Measurements from ENCODE around the gene CSNK2A3. TPM values are rescaled to one million over a fixed set of nuclear protein-coding genes. Genes with fewer than 3 reads are reported as not detected.

The CSNK2A3 gene
- total RNA-seq, 1 experiment from 2014 or later, result 5.0 TPM

DNA sequence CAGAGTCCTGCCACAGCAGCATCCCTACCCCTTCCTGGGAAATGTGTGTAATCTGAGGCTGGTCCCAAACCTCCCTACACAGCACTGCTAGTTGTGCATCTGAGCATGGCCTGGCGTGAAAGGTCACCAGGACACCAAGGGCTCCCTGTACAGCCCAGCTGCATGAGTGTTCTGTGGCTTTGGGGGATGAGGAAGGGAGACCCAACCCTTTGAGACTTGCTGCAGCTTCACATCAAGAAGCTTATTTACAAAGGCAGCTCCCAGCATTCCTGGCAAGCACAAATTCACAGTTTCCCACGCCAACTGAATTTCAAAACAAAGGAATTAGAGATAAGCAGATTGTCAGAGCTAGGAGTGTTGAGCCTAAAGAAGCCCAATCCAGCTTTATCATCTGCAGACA lies 32.2 kb downstream of the CSNK2A3 start:
- DNase-seq, result no peak
- H3K27me3 ChIP-seq, result no peaks in the 10 kb centered on the region

DNA sequence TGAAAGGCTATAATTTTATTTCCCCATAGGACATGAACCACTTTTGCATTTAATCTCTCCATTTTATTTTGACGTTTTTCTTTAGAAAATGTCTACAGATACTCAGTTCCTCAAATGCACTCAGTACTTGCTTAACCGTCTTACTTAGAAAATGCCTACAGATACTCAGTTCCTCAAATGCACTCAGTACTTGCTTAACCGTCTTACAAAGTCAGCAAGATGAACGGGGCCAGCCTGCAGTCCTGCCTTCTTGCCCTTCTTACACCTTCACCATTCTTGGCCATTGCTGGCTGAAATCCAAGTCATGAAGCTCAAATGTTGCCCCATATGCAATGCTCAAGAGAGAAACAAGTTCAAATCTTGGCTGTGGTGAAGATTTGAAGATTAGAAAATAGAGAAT lies 34.1 kb downstream of the CSNK2A3 start:
- H3K27me3 ChIP-seq, result no peaks in the 10 kb centered on the region
- H3K9me3 ChIP-seq, result peaks cover 4% of the 10 kb centered on the region
- H3K4me3 ChIP-seq, result no peak overlapping the region
- peaks cover 3% of the 10 kb centered on the region; the same call in 1 of the 2 replicates for H3K36me3 ChIP-seq
- no peak for DNase-seq

More for the DNA sequence above, 32.2 kb downstream of the CSNK2A3 start:
- Histone ChIP-seq H3K9me3 (peaks cover 6% of the 10 kb centered on the region), H3K36me3 (peaks cover 11% of the 10 kb centered on the region), H3K4me3 (no peak overlapping the region)

DNA sequence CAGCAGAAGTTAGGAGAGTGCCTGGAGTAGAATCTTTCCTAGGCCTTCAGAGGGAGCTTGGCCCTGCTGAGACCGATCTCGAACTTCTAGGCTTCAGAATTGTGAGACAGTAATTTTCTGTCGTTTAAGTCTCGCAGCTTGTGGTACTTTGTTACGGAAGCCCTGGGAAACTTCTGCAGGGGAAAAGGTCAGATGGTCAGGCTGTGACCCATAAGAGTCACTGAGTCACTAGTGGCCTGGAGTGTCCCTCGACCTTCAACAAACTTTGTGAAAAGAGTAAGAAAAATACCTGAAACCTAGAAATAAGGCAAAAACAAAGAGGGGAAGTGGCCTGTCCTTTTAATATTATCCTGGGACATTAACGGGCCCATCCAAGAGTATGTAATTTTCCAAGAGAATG lies 34.6 kb downstream of the CSNK2A3 start:
- H3K4me3 ChIP-seq, result no peak overlapping the region
- no peak for DNase-seq
- no peaks in the 10 kb centered on the region for H3K27me3 ChIP-seq
- no peaks in the 10 kb centered on the region for H3K36me3 ChIP-seq
- no peaks in the 10 kb centered on the region; the same call in 1 of the 2 replicates for H3K9me3 ChIP-seq

DNA sequence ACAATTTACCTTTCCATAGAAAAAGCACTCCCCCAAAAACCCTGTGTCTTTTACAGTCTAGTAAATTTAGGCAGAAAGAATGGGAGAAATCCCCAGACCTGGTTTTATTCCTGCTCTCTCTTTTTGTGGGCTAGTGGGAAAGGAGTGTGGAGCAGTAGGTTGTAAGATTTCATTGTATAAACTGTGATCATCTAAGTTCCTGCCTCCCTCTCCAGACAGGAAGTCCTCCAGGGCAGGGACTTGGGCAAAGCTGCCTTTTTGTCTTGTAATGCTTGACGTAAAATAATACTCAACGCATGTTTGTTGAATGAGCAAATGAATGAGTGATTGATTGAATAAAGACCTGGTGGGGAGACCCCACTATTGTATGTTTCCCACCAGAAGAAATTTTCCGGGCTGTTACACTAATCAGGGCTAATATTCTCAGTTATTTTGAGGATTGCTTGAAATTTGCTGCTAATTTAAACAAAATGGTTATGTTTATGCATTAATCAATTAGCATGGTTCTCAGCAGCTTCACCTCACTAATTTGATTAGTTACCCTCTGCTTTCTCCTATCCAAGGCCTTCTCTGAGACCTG lies 36.3 kb downstream of the CSNK2A3 start:
- H3K9me3 ChIP-seq, result no peaks in the 10 kb centered on the region
- H3K4me3 ChIP-seq, result no peak overlapping the region
- H3K27me3 ChIP-seq, result no peaks in the 10 kb centered on the region
- DNase-seq, result no peak
- H3K36me3 ChIP-seq, result no peaks in the 10 kb centered on the region

DNA sequence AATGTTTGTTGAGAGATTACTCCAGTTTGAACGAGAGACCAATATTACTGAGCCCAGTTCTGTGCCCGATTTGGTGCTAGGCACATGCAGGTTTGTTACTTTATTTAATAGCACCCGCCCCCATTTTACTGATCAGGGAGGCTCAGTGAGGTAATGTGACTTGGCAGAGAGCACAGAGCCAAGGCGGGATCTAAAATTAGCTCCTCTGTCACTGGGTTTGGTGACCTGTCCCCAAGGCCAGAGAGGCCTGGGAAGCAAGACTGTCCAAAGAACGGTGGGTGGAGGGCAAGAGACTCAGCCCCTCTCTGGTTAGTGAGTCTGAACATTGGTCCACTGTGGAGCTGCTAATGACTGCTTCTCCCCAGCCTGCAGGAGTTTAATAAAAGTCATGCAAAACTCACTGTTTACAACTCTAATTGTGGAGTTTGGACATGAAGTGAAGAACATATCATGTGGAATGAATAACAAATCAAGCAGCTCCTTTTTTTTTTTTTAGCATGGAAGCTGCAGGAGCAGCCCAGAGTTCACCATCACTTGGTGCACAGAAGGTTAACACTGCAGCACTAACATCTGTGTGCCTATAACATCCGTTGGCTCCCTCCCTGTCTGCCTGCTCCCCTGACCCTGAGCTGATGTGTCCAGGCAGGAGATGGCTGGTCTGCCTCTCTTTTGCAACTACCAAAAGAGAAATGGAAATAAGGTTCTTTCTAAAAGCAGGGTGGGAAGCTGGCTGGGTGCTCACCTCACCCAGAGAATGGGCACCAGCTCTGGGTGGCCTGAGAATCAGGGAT lies 39.0 kb downstream of the CSNK2A3 start:
- Histone ChIP-seq H3K36me3 (no peaks in the 10 kb centered on the region), H3K27me3 (no peaks in the 10 kb centered on the region), H3K4me3 (no peak overlapping the region), H3K9me3 (no peaks in the 10 kb centered on the region)
- no peak for DNase-seq

DNA sequence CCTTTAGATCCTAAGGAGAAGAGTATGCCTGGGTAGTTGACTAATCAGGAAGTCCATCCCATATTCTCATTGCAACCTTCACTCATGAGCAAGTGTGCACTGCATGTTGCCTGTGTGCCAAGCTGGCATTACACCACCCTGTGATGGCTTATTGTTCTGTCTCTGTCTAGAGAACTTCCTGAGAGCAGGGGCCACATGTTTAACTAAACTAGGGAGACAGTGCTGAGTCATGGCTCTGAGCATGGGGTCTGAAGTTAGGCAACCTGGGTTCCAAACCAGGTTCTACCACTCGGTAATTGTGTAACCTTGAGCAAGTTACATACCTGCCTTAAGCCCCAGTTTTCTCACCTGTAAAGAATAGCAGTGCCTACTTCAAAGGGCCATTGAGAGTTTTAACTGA lies 39.6 kb downstream of the CSNK2A3 start:
- Histone ChIP-seq H3K36me3 (no peaks in the 10 kb centered on the region), H3K9me3 (no peaks in the 10 kb centered on the region), H3K27me3 (no peaks in the 10 kb centered on the region), H3K4me3 (no peak overlapping the region)
- DNase-seq, result peak; percentile 88

DNA sequence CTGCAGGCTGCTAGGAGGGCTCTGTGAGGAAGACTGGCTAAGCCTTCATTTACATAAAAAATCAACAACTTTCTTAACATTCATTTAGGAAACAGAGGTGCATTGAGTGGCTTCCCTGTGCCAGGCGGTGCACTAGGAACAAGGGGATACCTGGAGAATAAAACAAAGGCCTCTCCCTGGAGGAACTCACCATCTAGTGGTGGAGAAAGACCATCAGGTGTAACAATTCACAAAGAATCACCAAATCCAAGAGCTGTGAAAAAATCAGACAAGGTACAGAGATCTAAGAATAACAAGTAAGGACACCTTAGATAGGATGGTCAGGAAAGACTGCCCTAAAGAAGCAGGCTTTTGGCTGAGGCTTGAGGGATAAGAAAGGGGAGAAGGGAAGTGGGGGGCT lies 40.3 kb downstream of the CSNK2A3 start:
- H3K27me3 ChIP-seq, result no peaks in the 10 kb centered on the region
- H3K4me3 ChIP-seq, result no peak overlapping the region
- no peaks in the 10 kb centered on the region for H3K9me3 ChIP-seq
- DNase-seq, result no peak
- H3K36me3 ChIP-seq, result no peaks in the 10 kb centered on the region

- no peak overlapping the region for H3K4me3 ChIP-seq
- no peak for DNase-seq
- no peaks in the 10 kb centered on the region for H3K9me3 ChIP-seq
- H3K36me3 ChIP-seq, result no peaks in the 10 kb centered on the region
- no peaks in the 10 kb centered on the region for H3K27me3 ChIP-seq
Measured at GRCh38 chr11:11311169-11311568, 41.9 kb downstream of the CSNK2A3 start.

- DNase-seq, result no peak
- Histone ChIP-seq H3K27me3 (no peaks in the 10 kb centered on the region), H3K36me3 (no peaks in the 10 kb centered on the region), H3K4me3 (no peak overlapping the region), H3K9me3 (no peaks in the 10 kb centered on the region)
Measured at GRCh38 chr11:11309906-11310305, 43.1 kb downstream of the CSNK2A3 start.

DNA sequence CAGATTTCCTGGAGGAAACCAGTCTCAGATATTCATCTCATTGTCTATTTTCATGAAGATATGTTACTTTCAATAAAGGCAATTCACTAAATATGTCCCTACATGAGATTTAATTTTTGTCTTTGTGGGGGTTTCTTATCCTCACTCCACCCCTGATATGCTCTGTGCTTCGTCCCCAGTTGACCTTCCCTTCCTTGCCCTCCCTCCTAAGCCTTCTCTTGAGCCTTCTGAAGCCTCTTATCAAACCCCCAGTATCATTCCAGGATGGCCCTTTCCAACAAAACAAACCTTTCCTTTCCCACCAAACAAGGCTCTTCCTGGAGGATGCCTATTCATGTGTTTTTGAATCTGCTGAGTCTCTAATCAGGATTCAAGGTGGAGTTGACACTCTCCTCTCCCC lies 44.8 kb downstream of the CSNK2A3 start:
- DNase-seq, result no peak
- Histone ChIP-seq H3K36me3 (no peaks in the 10 kb centered on the region), H3K27me3 (no peaks in the 10 kb centered on the region), H3K4me3 (no peak overlapping the region), H3K9me3 (no peaks in the 10 kb centered on the region)

- H3K36me3 ChIP-seq, result no peaks in the 10 kb centered on the region
- DNase-seq, result no peak
- H3K9me3 ChIP-seq, result no peaks in the 10 kb centered on the region
- no peaks in the 10 kb centered on the region for H3K27me3 ChIP-seq
- no peak overlapping the region for H3K4me3 ChIP-seq
Measured at GRCh38 chr11:11306855-11307254, 46.2 kb downstream of the CSNK2A3 start.

DNA sequence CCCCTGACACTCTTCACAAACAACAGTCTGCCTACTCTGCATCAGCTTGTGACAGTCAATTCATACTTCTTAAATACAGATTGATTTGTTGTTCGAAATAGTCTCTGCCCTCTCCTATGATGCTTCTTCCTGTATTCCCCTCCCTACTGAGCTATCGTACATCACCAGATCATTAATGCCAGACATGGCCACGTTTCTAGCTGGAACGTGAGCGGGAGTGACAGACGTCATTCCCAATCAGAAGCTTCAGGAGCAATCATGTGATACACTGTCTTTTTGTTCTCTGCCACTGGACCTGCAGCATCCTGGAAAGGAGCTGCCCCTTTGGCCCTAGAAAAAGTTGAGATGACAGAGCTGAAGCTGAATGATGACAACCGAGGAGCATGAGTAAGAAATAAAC lies 48.5 kb downstream of the CSNK2A3 start:
- no peaks in the 10 kb centered on the region for H3K36me3 ChIP-seq
- no peaks in the 10 kb centered on the region for H3K27me3 ChIP-seq
- no peak for DNase-seq
- no peaks in the 10 kb centered on the region for H3K9me3 ChIP-seq
- H3K4me3 ChIP-seq, result no peak overlapping the region

DNA sequence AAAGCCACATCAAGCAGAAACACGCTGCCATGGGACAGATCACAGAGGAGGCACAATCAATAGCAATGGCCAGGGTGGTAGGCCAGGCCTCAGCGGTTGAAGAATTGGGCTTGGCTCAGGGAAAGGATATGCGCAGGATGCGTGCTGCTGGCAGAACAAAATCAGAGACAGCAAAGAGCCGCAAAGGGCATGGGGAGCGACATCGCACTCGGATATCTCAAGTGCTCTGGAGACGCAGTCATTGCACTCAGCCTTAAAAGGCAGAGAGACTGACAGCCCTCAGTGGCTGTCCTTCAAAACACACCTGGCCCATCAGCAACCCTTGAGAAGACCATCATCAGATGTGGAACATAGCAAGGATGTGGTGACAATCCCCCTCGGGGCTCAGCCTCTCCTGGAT lies 50.5 kb downstream of the CSNK2A3 start:
- Histone ChIP-seq H3K36me3 (no peaks in the 10 kb centered on the region), H3K9me3 (no peaks in the 10 kb centered on the region), H3K27me3 (no peaks in the 10 kb centered on the region), H3K4me3 (no peak overlapping the region)
- no peak for DNase-seq

All from MG63 (cell line).